HepG2 (cell line): ENCODE measurements around the gene ACBD3. TPM values are rescaled to one million over a fixed set of nuclear protein-coding genes. Genes with fewer than 3 reads are reported as not detected.

ENCODE experiments used
- ATAC-seq: fragments of 200-7000 bp; cut with Tn5 transposase; 3 replicates; pipeline ENCODE4 v1.9.1; 2020; ENCODE audit warnings: mild to moderate bottlenecking, moderate library complexity
- BruUV-seq: library from RNA; stranded (reverse); fragments of 400-500 nt; replicated peaks from 2 replicates; lab custom pipeline; 2021; lab: Mats Ljungman, UMichigan
- CTCF ChIA-PET: fragments of 300-600 bp; formaldehyde crosslinking; extraction: SDS; loops from one replicate; lab custom pipeline; 2021; ENCODE audit warnings: low total read pairs, inconsistent platforms, low intra/inter-chr PET ratio; lab: Yijun Ruan, JAX
- POLR2A ChIA-PET: fragments of 350-600 bp; sonication (Branson Sonifier 250); formaldehyde crosslinking; loops from one replicate; lab custom pipeline; 2020; ENCODE audit warnings: antibody characterized with exemption, inconsistent platforms; lab: Yijun Ruan, JAX
- DNase-seq: peaks from one replicate; pipeline ENCODE4 v3.0.0-alpha.2; 2015; ENCODE audit warnings: low spot score
- FAIRE-seq: peaks from 3 replicates; lab custom pipeline; 2011; peaks lifted over from hg19 to GRCh38; lab: Jason Lieb, UNC
- H2AFZ ChIP-seq: one replicate; pipeline ENCODE4 v1.6.1; 2011; ENCODE audit warnings: low read length, inconsistent platforms
- H3K27ac ChIP-seq: fragments of 300-600 bp; 3 replicates; pipeline ENCODE4 v1.8.0; 2011; ENCODE audit warnings: mixed run types, mild to moderate bottlenecking, mixed read lengths, low read length, inconsistent platforms; ENCODE audit not compliant: insufficient read depth; ENCODE audit errors: extremely low read length
- H3K27me3 ChIP-seq, 2 experiments: fragments of 200-600 bp in 1 of 2; 2 replicates in 1 of 2; 3 replicates in 1 of 2; pipeline versions ENCODE4 v1.6.0 to v1.8.0; 2011; ENCODE audit warnings: low read length in 2 of 2, mild to moderate bottlenecking in 2 of 2, moderate library complexity in 2 of 2, inconsistent platforms in 1 of 2; ENCODE audit not compliant: insufficient read depth in 2 of 2, control insufficient read depth in 1 of 2
- H3K36me3 ChIP-seq, 2 experiments: fragments of 200-600 bp in 1 of 2; replicated peaks in 1 of 2; 2 replicates in 1 of 2; 3 replicates in 1 of 2; pipeline versions ENCODE4 v1.5.1 to v1.8.0; 2011; ENCODE audit warnings: low read length in 2 of 2, inconsistent platforms in 1 of 2; ENCODE audit not compliant: insufficient read depth in 2 of 2, control insufficient read depth in 1 of 2
- H3K4me1 ChIP-seq: 2 replicates; pipeline ENCODE4 v1.5.1; 2012; ENCODE audit warnings: low read length, inconsistent platforms; ENCODE audit not compliant: insufficient read depth
- H3K4me2 ChIP-seq: 2 replicates; pipeline ENCODE4 v1.6.0; 2011; ENCODE audit warnings: low read depth, low read length, inconsistent platforms
- H3K4me3 ChIP-seq, 3 experiments: fragments of 200-600 bp in 1 of 3; sonication (generic), shearing (Covaris generic) in 1 of 3; replicated peaks in 1 of 3; 2 replicates each; pipeline ENCODE4 v1.5.1; 2011 to 2016; ENCODE audit warnings: low read length in 3 of 3, inconsistent platforms in 2 of 3, low read depth in 2 of 3, mild to moderate bottlenecking in 2 of 3, control low read depth in 1 of 3, mixed read lengths in 1 of 3; ENCODE audit not compliant: insufficient read depth in 1 of 3
- H3K79me2 ChIP-seq: one replicate; pipeline ENCODE4 v1.6.1; 2011; ENCODE audit warnings: low read length, inconsistent platforms; ENCODE audit not compliant: insufficient read depth
- H3K9ac ChIP-seq: 2 replicates; pipeline ENCODE4 v1.6.0; 2011; ENCODE audit warnings: mild to moderate bottlenecking, low read depth, low read length, inconsistent platforms; ENCODE audit not compliant: insufficient read depth
- H3K9me3 ChIP-seq: 2 replicates; pipeline ENCODE4 v1.5.1; 2012; ENCODE audit warnings: mild to moderate bottlenecking, low read length
- H4K20me1 ChIP-seq: 2 replicates; pipeline ENCODE4 v1.6.0; 2011; ENCODE audit warnings: inconsistent platforms, mild to moderate bottlenecking, low read length, moderate library complexity; ENCODE audit not compliant: insufficient read depth
- CBX1 ChIP-seq: IDR thresholded peaks from one replicate; pipeline ENCODE4 v1.6.1; 2016; ENCODE audit warnings: antibody characterized with exemption, low read depth
- HNRNPL ChIP-seq: fragments of 200-400 bp; formaldehyde crosslinking; IDR thresholded peaks from 2 replicates; pipeline ENCODE4 v1.6.1; 2017; ENCODE audit warnings: mild to moderate bottlenecking, low read depth, low read length
- HOXA3 ChIP-seq: sonication (generic); formaldehyde crosslinking; IDR thresholded peaks from 2 replicates; pipeline ENCODE4 v1.5.0; 2020; ENCODE audit warnings: missing genetic modification reagents
- KLF16 ChIP-seq, 2 experiments: sonication (generic) in 1 of 2; formaldehyde crosslinking in 1 of 2; IDR thresholded peaks; 2 replicates each; pipeline versions ENCODE4 v1.6.1 to v1.8.0; 2016 to 2023; ENCODE audit warnings: missing genetic modification reagents in 2 of 2, missing compliant biosample characterization in 1 of 2
- MTA1 ChIP-seq: sonication (generic); formaldehyde crosslinking; IDR thresholded peaks from 2 replicates; pipeline ENCODE4 v1.4.0; 2020; ENCODE audit warnings: missing genetic modification reagents, mild to moderate bottlenecking, borderline replicate concordance
- MTF1 ChIP-seq: sonication (generic); formaldehyde crosslinking; IDR thresholded peaks from 2 replicates; pipeline ENCODE4 v1.5.0; 2020; ENCODE audit warnings: missing genetic modification reagents
- SSRP1 ChIP-seq: IDR thresholded peaks from 2 replicates; pipeline ENCODE4 v1.6.1; 2016; ENCODE audit warnings: control low read depth
- TAF1 ChIP-seq: sonication (generic); formaldehyde crosslinking; IDR thresholded peaks from 2 replicates; pipeline ENCODE4 v1.4.0; 2020; ENCODE audit warnings: missing genetic modification reagents
- ZNF101 ChIP-seq: sonication (generic); formaldehyde crosslinking; IDR thresholded peaks from 2 replicates; pipeline ENCODE4 v1.4.0; 2020; ENCODE audit warnings: mild to moderate bottlenecking, low read depth, missing genetic modification reagents, borderline replicate concordance
- ZNF124 ChIP-seq: sonication (generic); formaldehyde crosslinking; IDR thresholded peaks from 2 replicates; pipeline ENCODE4 v1.4.0; 2020; ENCODE audit warnings: missing genetic modification reagents
- ZNF235 ChIP-seq: sonication (generic); formaldehyde crosslinking; IDR thresholded peaks from 2 replicates; pipeline ENCODE4 v1.8.1; 2023; ENCODE audit warnings: mild to moderate bottlenecking, missing genetic modification reagents, borderline replicate concordance
- in situ Hi-C: cut with HindIII; loops from 2 replicates; pipeline ENCODE4 v1.10.0; 2017; ENCODE audit warnings: low pct_unique_long_range_greater_than_20kb; ENCODE audit not compliant: extremely low pct_ligation_motif_present
- intact Hi-C: fragments of 100-400 bp; cut with micrococcal nuclease; formaldehyde crosslinking; loops from one replicate; pipeline ENCODE4 v1.10.0; 2022; ENCODE audit not compliant: unreplicated experiment
- polyA plus RNA-seq, 8 experiments: library from polyadenylated mRNA; depleted of rRNA in 3 of 8; stranded (reverse) in 7 of 8; unstranded in 1 of 8; fragments of >200 nt; fragmentation: Illumina TruSeq in 4 of 8; extraction: Trizol in 4 of 8; gene quantifications; 2 replicates each; pipeline versions ENCODE4 v1.2.1 to v1.2.3, GENCODE V29; 2011 to 2016; ENCODE audit warnings: low read depth in 4 of 8, missing spikeins in 1 of 8, mixed read lengths in 1 of 8; ENCODE audit not compliant: insufficient read depth in 1 of 8
- total RNA-seq, 5 experiments: library from RNA; depleted of rRNA; stranded (reverse); fragments of >200 nt; fragmentation: Illumina TruSeq; extraction: Trizol; gene quantifications; 2 replicates each; pipeline ENCODE4 v1.2.3, GENCODE V29; 2016; ENCODE audit warnings: low read depth in 1 of 5
- TF ChIP-seq, protein P1 (sequence below): sonication (generic); formaldehyde crosslinking; IDR thresholded peaks from 2 replicates; pipeline ENCODE4 v1.4.0; 2020; ENCODE audit warnings: missing genetic modification reagents
- TF ChIP-seq, protein P2 (sequence below): sonication (generic); formaldehyde crosslinking; IDR thresholded peaks from 2 replicates; pipeline ENCODE4 v1.5.1; 2020; ENCODE audit warnings: mild to moderate bottlenecking, missing genetic modification reagents, moderate library complexity
- TF ChIP-seq, protein P3 (sequence below): sonication (generic); formaldehyde crosslinking; IDR thresholded peaks from 2 replicates; pipeline ENCODE4 v1.8.1; 2023; ENCODE audit warnings: mild to moderate bottlenecking, missing genetic modification reagents

The ACBD3 gene
- total and polyA plus RNA-seq, 2 of the 13 experiments (the other 11 are each of a cell fraction or from before 2014, with no cell fraction given): 24.3 to 39.3 TPM

DNA sequence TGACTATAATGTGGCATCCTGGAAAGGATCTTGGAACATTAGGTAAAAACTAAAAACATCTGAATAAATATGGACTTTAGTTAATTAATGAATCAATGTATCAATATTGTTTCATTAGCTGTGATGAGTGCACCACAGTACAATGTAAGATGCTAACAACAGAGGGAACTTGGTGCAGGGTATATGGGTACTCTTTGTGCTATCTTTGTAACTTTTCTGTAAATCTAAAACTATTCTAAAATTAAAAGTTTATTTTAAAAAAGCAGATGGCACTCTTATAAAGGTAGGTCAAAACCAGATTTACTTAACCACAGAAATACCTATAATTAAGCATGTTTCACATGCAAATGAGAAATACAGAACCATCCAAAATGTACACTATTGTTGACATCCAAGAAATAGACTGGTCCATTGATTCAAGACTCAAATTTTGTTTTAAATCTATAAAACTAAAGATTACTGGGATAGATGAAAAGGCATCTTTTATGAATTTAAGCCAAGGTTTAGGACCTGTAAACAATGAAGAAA, 38.4 kb downstream of the ACBD3 start:
- intact Hi-C loops: no loop called here

More for the DNA sequence above, 38.4 kb downstream of the ACBD3 start:
- Histone ChIP-seq H3K4me1 (peaks cover 3% of the 10 kb centered on the region), H3K4me3 (no peak overlapping the region), H3K4me2 (no peak overlapping the region), H3K36me3 (peaks cover 8 to 52% of the 10 kb centered on the region in 2 experiments), H3K79me2 (no peaks in the 10 kb centered on the region), H3K9ac (no peak overlapping the region), H3K27ac (no peak overlapping the region)
- DNase-seq: no peak
- in situ Hi-C loops: no loop called here
- BruUV-seq: no TSS peak
- POLR2A ChIA-PET: interaction anchor here (2.4 kb wide), 1 partner anchor 20 kb away, joined by 8 read pairs; no protein-coding TSS in a partner anchor
- TF ChIP-seq CBX1: no peak
- no peak for TF ChIP-seq SSRP1
- no peak for TF ChIP-seq KLF16 (CRISPR knock-in tag; IDR thresholded peaks at IDR 0.05)
- TF ChIP-seq MTA1: no peak
- no peak for TF ChIP-seq ZNF124
- TF ChIP-seq ZNF235 (CRISPR knock-in tag): no peak
- TF ChIP-seq, protein P1, sequence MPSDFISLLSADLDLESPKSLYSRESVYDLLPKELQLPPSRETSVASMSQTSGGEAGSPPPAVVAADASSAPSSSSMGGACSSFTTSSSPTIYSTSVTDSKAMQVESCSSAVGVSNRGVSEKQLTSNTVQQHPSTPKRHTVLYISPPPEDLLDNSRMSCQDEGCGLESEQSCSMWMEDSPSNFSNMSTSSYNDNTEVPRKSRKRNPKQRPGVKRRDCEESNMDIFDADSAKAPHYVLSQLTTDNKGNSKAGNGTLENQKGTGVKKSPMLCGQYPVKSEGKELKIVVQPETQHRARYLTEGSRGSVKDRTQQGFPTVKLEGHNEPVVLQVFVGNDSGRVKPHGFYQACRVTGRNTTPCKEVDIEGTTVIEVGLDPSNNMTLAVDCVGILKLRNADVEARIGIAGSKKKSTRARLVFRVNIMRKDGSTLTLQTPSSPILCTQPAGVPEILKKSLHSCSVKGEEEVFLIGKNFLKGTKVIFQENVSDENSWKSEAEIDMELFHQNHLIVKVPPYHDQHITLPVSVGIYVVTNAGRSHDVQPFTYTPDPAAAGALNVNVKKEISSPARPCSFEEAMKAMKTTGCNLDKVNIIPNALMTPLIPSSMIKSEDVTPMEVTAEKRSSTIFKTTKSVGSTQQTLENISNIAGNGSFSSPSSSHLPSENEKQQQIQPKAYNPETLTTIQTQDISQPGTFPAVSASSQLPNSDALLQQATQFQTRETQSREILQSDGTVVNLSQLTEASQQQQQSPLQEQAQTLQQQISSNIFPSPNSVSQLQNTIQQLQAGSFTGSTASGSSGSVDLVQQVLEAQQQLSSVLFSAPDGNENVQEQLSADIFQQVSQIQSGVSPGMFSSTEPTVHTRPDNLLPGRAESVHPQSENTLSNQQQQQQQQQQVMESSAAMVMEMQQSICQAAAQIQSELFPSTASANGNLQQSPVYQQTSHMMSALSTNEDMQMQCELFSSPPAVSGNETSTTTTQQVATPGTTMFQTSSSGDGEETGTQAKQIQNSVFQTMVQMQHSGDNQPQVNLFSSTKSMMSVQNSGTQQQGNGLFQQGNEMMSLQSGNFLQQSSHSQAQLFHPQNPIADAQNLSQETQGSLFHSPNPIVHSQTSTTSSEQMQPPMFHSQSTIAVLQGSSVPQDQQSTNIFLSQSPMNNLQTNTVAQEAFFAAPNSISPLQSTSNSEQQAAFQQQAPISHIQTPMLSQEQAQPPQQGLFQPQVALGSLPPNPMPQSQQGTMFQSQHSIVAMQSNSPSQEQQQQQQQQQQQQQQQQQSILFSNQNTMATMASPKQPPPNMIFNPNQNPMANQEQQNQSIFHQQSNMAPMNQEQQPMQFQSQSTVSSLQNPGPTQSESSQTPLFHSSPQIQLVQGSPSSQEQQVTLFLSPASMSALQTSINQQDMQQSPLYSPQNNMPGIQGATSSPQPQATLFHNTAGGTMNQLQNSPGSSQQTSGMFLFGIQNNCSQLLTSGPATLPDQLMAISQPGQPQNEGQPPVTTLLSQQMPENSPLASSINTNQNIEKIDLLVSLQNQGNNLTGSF: no peak
- TF ChIP-seq, protein P2, sequence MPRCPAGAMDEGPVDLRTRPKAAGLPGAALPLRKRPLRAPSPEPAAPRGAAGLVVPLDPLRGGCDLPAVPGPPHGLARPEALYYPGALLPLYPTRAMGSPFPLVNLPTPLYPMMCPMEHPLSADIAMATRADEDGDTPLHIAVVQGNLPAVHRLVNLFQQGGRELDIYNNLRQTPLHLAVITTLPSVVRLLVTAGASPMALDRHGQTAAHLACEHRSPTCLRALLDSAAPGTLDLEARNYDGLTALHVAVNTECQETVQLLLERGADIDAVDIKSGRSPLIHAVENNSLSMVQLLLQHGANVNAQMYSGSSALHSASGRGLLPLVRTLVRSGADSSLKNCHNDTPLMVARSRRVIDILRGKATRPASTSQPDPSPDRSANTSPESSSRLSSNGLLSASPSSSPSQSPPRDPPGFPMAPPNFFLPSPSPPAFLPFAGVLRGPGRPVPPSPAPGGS (CRISPR knock-in tag): no peak
- TF ChIP-seq HOXA3: no peak
- TF ChIP-seq TAF1: no peak
- no peak for TF ChIP-seq ZNF101 (CRISPR knock-in tag)
- TF ChIP-seq HNRNPL: no peak
- TF ChIP-seq MTF1 (CRISPR knock-in tag): no peak
- TF ChIP-seq, protein P3, sequence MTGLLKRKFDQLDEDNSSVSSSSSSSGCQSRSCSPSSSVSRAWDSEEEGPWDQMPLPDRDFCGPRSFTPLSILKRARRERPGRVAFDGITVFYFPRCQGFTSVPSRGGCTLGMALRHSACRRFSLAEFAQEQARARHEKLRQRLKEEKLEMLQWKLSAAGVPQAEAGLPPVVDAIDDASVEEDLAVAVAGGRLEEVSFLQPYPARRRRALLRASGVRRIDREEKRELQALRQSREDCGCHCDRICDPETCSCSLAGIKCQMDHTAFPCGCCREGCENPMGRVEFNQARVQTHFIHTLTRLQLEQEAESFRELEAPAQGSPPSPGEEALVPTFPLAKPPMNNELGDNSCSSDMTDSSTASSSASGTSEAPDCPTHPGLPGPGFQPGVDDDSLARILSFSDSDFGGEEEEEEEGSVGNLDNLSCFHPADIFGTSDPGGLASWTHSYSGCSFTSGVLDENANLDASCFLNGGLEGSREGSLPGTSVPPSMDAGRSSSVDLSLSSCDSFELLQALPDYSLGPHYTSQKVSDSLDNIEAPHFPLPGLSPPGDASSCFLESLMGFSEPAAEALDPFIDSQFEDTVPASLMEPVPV (CRISPR knock-in tag): no peak
- TF ChIP-seq, all 625 proteins: peak for 0
- Histone ChIP-seq H3K27me3 (no peaks in the 10 kb centered on the region), H2AFZ (no peak overlapping the region), H4K20me1 (no peaks in the 10 kb centered on the region), H3K9me3 (no peaks in the 10 kb centered on the region)
- FAIRE-seq (no peak), ATAC-seq (no peak)
- CTCF ChIA-PET: no interaction called here
